ENCODE results near the gene SMG7. TPM values are rescaled to one million over a fixed set of nuclear protein-coding genes. Genes with fewer than 3 reads are reported as not detected.

Gene SMG7
- total RNA-seq, 1 donor, result 36.7 TPM

DNA sequence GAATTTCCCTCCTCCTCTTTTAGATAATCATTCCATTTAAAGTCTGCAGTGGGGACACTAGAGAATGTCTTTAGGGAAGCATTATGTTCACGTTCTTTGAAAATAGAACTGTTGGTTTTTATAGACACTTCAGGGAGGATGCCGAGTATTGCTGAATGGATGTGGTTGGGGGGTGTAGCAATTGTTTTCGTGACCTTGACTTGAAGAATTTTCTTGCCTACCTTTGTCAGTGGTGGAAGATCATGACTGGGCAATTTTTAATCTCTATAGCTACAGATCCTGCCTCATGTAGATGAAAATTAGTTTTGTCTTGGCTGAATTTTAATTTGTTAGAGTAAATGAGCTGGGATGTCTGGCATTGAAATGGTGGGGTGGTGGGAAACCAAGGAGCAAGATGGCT lies 3.8 kb downstream of the SMG7 start:
- no peak overlapping the region for H3K4me3 ChIP-seq (ENCODE audit: low read depth, low read length)
- TF ChIP-seq CTCF (IDR thresholded peaks at IDR 0.05; ENCODE audit: insufficient read depth, low read depth, low read length), result no peak
- DNase-seq (ENCODE audit: low read depth), result no peak

GRCh38 chr1:183477986-183478781 lies 5.9 kb downstream of the SMG7 start:
- H3K4me3 ChIP-seq (ENCODE audit: low read depth, low read length), result no peak overlapping the region
- TF ChIP-seq CTCF (IDR thresholded peaks at IDR 0.05; ENCODE audit: insufficient read depth, low read depth, low read length), result no peak
- no peak for DNase-seq (ENCODE audit: low read depth)

DNA sequence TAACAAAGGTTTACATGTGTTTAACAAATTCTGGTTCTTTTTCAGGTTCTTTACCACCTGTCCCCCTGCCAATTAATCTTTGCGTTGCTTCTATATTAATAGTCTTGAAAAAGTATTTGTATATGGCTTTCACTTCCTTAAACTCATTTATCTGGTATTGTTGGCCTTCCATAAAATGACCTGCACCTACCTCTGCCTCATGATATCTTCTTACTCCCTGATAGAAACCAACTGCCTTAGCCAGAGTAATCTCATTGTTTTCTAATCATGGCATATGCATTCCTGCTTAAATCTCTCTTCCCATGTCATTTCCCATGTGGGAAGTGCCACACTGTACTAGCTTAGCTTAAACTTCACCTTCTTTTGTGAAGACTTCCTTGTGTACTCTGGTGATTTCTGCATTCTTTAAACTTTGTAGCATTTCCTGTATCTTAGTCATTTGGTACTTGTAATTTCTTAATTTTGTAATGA lies 8.7 kb downstream of the SMG7 start:
- no peak overlapping the region for H3K4me3 ChIP-seq (ENCODE audit: low read depth, low read length)
- no peak for TF ChIP-seq CTCF (IDR thresholded peaks at IDR 0.05; ENCODE audit: insufficient read depth, low read depth, low read length)
- DNase-seq (ENCODE audit: low read depth), result no peak

DNA sequence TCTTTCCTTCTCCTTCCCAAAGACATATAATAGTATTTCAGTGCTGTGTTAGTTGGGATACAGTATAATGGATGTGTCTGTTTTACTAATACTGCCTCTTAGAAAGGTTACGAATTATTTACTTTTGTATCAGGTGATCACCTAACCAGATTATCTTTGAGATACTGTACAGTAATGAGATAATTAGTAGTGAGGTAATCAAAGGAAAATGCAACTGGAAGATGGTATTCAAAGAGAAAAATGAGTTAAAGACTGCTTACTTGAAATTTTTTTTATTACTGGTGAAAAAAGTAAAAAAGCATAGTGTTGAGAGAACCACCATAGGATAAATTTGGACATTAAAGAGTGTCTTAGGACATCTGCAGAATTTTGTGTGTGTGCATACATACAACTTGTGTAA lies 10.9 kb downstream of the SMG7 start:
- H3K4me3 ChIP-seq (ENCODE audit: low read depth, low read length), result no peak overlapping the region
- no peak for TF ChIP-seq CTCF (IDR thresholded peaks at IDR 0.05; ENCODE audit: insufficient read depth, low read depth, low read length)
- no peak for DNase-seq (ENCODE audit: low read depth)

- DNase-seq (ENCODE audit: low read depth), result no peak
- H3K4me3 ChIP-seq (ENCODE audit: low read depth, low read length), result no peak overlapping the region
- TF ChIP-seq CTCF (IDR thresholded peaks at IDR 0.05; ENCODE audit: insufficient read depth, low read depth, low read length), result no peak
Observed at GRCh38 chr1:183484254-183484653, 12.0 kb downstream of the SMG7 start.

DNA sequence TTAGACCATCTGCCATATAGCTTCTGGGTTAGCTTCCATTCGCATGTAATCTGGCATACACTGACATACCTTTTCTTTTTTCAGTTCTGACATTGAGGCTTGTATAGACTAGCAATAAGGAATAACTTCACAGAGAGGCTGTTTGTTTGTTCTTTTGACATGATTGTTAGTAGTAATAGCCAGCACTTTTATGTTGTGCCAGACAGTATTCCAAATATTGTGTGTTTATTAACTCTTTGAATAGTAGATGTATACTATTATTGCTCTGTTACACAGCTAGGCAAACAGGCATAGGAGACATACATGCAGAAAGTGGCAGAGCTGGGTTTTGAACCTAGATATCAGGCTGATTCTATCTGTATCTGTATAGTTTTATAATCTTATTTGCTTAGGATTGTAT lies 12.6 kb downstream of the SMG7 start:
- no peak for DNase-seq (ENCODE audit: low read depth)
- no peak for TF ChIP-seq CTCF (IDR thresholded peaks at IDR 0.05; ENCODE audit: insufficient read depth, low read depth, low read length)

More for the DNA sequence above, 12.6 kb downstream of the SMG7 start:
- no peak overlapping the region for H3K4me3 ChIP-seq (ENCODE audit: low read depth, low read length)
